Hepatocyte (in vitro differentiated cells): ENCODE results near the gene KLHL30. TPM values are rescaled to one million over a fixed set of nuclear protein-coding genes. Genes with fewer than 3 reads are reported as not detected.

Experiments used
- DNase-seq: peaks from one replicate; pipeline ENCODE4 v3.0.0-alpha.2; 2016; ENCODE audit warnings: low spot score
- H2AFZ ChIP-seq: fragments of 200-600 bp; sonication (generic); 2 replicates; pipeline ENCODE4 v1.6.0; 2016; ENCODE audit warnings: antibody characterized with exemption, mild to moderate bottlenecking
- H3K27ac ChIP-seq: fragments of 200-600 bp; sonication (generic); 2 replicates; pipeline ENCODE4 v1.5.1; 2016; ENCODE audit warnings: mild to moderate bottlenecking
- H3K27me3 ChIP-seq: fragments of 200-600 bp; sonication (generic); 2 replicates; pipeline ENCODE4 v1.6.1; 2016
- H3K36me3 ChIP-seq: fragments of 200-600 bp; sonication (generic); replicated peaks from 2 replicates; pipeline ENCODE4 v1.5.1; 2016; ENCODE audit warnings: low read depth; ENCODE audit not compliant: insufficient read depth
- H3K4me1 ChIP-seq: fragments of 200-600 bp; sonication (generic); 2 replicates; pipeline ENCODE4 v1.5.1; 2016; ENCODE audit warnings: mild to moderate bottlenecking, moderate library complexity; ENCODE audit not compliant: insufficient read depth
- H3K4me2 ChIP-seq: fragments of 200-600 bp; sonication (generic); 2 replicates; pipeline ENCODE4 v1.6.0; 2016
- H3K4me3 ChIP-seq: fragments of 200-600 bp; sonication (generic); 2 replicates; pipeline ENCODE4 v1.5.1; 2016; ENCODE audit warnings: mild to moderate bottlenecking
- H3K79me2 ChIP-seq: fragments of 200-600 bp; sonication (generic); 2 replicates; pipeline ENCODE4 v1.6.0; 2017; ENCODE audit warnings: mild to moderate bottlenecking
- H3K9me2 ChIP-seq: fragments of 200-600 bp; sonication (generic); replicated peaks from 2 replicates; pipeline ENCODE4 v1.6.0; 2017; ENCODE audit warnings: mild to moderate bottlenecking; ENCODE audit not compliant: insufficient read depth
- H3K9me3 ChIP-seq: fragments of 200-600 bp; sonication (generic); 2 replicates; pipeline ENCODE4 v1.5.1; 2016; ENCODE audit warnings: low read depth, mild to moderate bottlenecking
- H4K20me1 ChIP-seq: fragments of 200-600 bp; sonication (generic); 2 replicates; pipeline ENCODE4 v1.6.0; 2016; ENCODE audit warnings: mild to moderate bottlenecking; ENCODE audit not compliant: insufficient read depth, poor library complexity, severe bottlenecking
- CTCF ChIP-seq: fragments of 200-600 bp; sonication (generic); IDR thresholded peaks from 2 replicates; pipeline ENCODE4 v1.5.1; 2016; ENCODE audit warnings: antibody characterized with exemption, mild to moderate bottlenecking; ENCODE audit not compliant: poor library complexity
- EZH2 ChIP-seq: fragments of 200-600 bp; sonication (generic); IDR thresholded peaks from 2 replicates; pipeline ENCODE4 v1.6.1; 2016; ENCODE audit warnings: antibody characterized with exemption, mild to moderate bottlenecking, borderline replicate concordance
- EZH2phosphoT487 ChIP-seq: fragments of 200-600 bp; sonication (generic); IDR thresholded peaks from one replicate; pipeline ENCODE4 v1.6.1; 2018; ENCODE audit warnings: antibody characterized with exemption, mild to moderate bottlenecking, low read depth, moderate library complexity; ENCODE audit not compliant: unreplicated experiment, severe bottlenecking
- WGBS: methylation state at CpG from one replicate; pipeline ENCODE4 v1.1.6; 2016; ENCODE audit warnings: low lambda C conversion rate; ENCODE audit errors: missing lambda C conversion rate; 5-methylcytosine and 5-hydroxymethylcytosine counted together
- polyA plus RNA-seq: library from polyadenylated mRNA; unstranded; fragments of >200 nt; fragmentation: Nextera tagmentation; extraction: Ambion mirVana; gene quantifications from 2 replicates; pipeline ENCODE4 v1.2.1, GENCODE V29; 2016
- total RNA-seq: library from RNA; depleted of rRNA; stranded (reverse); fragments of >200 nt; gene quantifications from 2 replicates; pipeline ENCODE4 v1.2.3, GENCODE V29; 2014

Gene KLHL30
- total and polyA plus RNA-seq, 2 experiments from 2014 or later = 0.15 TPM; not detected in 1

- H3K9me3 ChIP-seq = no peaks in the 10 kb centered on the region
- no peak overlapping the region for H3K4me2 ChIP-seq
- H3K27me3 ChIP-seq = no peaks in the 10 kb centered on the region
- no peaks in the 10 kb centered on the region for H3K9me2 ChIP-seq
- no peak overlapping the region for H2AFZ ChIP-seq
- no peak overlapping the region for H3K27ac ChIP-seq
- H3K4me3 ChIP-seq = no peak overlapping the region
- 86% methylated on average over 11 of the region's 11 CpGs for WGBS
- no peaks in the 10 kb centered on the region for H3K79me2 ChIP-seq
- TF ChIP-seq EZH2 = no peak
- H3K4me1 ChIP-seq = peaks cover 4% of the 10 kb centered on the region
- no peaks in the 10 kb centered on the region for H4K20me1 ChIP-seq
- H3K36me3 ChIP-seq = no peaks in the 10 kb centered on the region
- DNase-seq = no peak
Observed at GRCh38 chr2:238134393-238134785, 4.1 kb upstream of the KLHL30 start.

- Histone ChIP-seq H3K27ac (no peak overlapping the region), H3K4me2 (no peak overlapping the region), H3K36me3 (no peaks in the 10 kb centered on the region), H3K27me3 (no peaks in the 10 kb centered on the region), H4K20me1 (no peaks in the 10 kb centered on the region), H3K9me2 (no peaks in the 10 kb centered on the region), H2AFZ (no peak overlapping the region), H3K4me1 (peaks cover 4% of the 10 kb centered on the region), H3K4me3 (no peak overlapping the region), H3K79me2 (no peaks in the 10 kb centered on the region), H3K9me3 (no peaks in the 10 kb centered on the region)
- DNase-seq = no peak
- TF ChIP-seq EZH2 (no peak), EZH2phosphoT487 (no peak), CTCF (no peak)
- WGBS = 84% methylated on average over 15 of the region's 15 CpGs
Observed at GRCh38 chr2:238135601-238136150, 2.8 kb upstream of the KLHL30 start.

- Histone ChIP-seq H4K20me1 (no peaks in the 10 kb centered on the region), H3K27ac (no peak overlapping the region), H3K4me2 (no peak overlapping the region), H3K79me2 (no peaks in the 10 kb centered on the region), H3K4me3 (no peak overlapping the region), H3K36me3 (no peaks in the 10 kb centered on the region), H2AFZ (no peak overlapping the region), H3K4me1 (peaks cover 12% of the 10 kb centered on the region), H3K27me3 (no peaks in the 10 kb centered on the region), H3K9me2 (no peaks in the 10 kb centered on the region), H3K9me3 (no peaks in the 10 kb centered on the region)
- WGBS = 77% methylated on average over 14 of the region's 14 CpGs
- TF ChIP-seq CTCF = no peak
- no peak for TF ChIP-seq EZH2phosphoT487
- no peak for TF ChIP-seq EZH2
- no peak for DNase-seq
Observed at GRCh38 chr2:238136820-238137537, 1.5 kb upstream of the KLHL30 start.

- Histone ChIP-seq H3K79me2 (no peaks in the 10 kb centered on the region), H3K9me2 (no peaks in the 10 kb centered on the region), H3K4me1 (peaks cover 18% of the 10 kb centered on the region), H3K36me3 (no peaks in the 10 kb centered on the region), H2AFZ (no peak overlapping the region), H3K27ac (no peak overlapping the region), H3K9me3 (no peaks in the 10 kb centered on the region), H3K4me2 (no peak overlapping the region), H4K20me1 (no peaks in the 10 kb centered on the region), H3K27me3 (no peaks in the 10 kb centered on the region), H3K4me3 (no peak overlapping the region)
- TF ChIP-seq EZH2phosphoT487 = no peak
- no peak for TF ChIP-seq EZH2
- no peak for TF ChIP-seq CTCF
- WGBS = 95% methylated on average over 13 of the region's 13 CpGs
- no peak for DNase-seq
Observed at GRCh38 chr2:238137885-238138284, 583 bp upstream of the KLHL30 start.
